NB4 (cell line): ENCODE measurements around the gene PDE3A.

Source experiments
- DNase-seq: peaks from one replicate; pipeline ENCODE4 v3.0.0; 2010; ENCODE audit warnings: low read depth
- H3K4me3 ChIP-seq: one replicate; pipeline ENCODE4 v1.5.1; 2011; ENCODE audit warnings: mild to moderate bottlenecking, low read depth, low read length, moderate library complexity
- CTCF ChIP-seq: IDR thresholded peaks from one replicate; pipeline ENCODE4 v1.5.1; 2012; ENCODE audit warnings: low read depth, low read length
- MAX ChIP-seq: IDR thresholded peaks from 2 replicates; pipeline ENCODE4 v1.6.1; 2011; ENCODE audit warnings: low read depth, low read length
- MYC ChIP-seq: IDR thresholded peaks from 2 replicates; pipeline ENCODE4 v1.6.1; 2011; ENCODE audit warnings: low read depth, low read length
- POLR2A ChIP-seq: IDR thresholded peaks from 2 replicates; pipeline ENCODE4 v1.6.1; 2011; ENCODE audit warnings: mild to moderate bottlenecking; ENCODE audit not compliant: insufficient read length; ENCODE audit errors: extremely low read depth

The PDE3A gene

GRCh38 chr12:20453756-20454310, 85.5 kb downstream of the PDE3A start:
- H3K4me3 ChIP-seq: no peak overlapping the region
- DNase-seq: no peak
- TF ChIP-seq MYC: no peak
- TF ChIP-seq CTCF: no peak
- no peak for TF ChIP-seq POLR2A
- no peak for TF ChIP-seq MAX

DNA sequence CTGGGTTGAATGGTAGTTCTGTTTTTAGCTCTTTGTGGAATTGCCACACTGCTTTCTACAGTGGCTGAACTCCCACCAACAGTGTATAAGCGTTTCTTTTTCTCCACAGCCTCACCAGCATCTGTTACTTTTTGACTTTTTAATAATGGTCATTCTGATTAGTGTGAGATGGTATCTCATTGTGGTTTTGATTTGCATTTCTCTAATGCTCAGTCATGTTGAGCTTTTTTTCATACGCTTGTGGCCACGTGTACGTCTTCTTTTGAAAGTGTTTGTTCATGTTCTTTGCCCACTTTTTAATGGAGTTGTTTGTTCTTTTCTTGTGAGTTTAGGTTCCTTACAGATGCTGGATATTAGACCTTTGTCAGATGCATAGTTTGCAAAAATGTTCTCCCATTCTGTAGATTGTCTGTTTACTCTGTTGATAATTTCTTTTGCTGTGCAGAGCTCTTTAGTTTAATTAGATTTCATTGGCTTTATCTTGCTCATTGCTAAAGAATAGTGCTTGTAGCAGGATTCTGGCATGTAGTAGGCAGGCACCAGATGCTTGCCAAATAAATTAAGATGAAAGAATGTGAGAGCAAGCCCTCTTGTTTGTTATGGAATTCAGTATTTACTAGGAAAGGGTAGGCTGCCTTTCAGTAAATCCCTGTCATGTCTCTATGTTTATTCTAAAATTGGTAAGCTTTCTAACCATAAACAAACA, 86.8 kb downstream of the PDE3A start:
- TF ChIP-seq POLR2A (no peak), CTCF (no peak), MAX (no peak), MYC (no peak)
- DNase-seq: no peak
- no peak overlapping the region for H3K4me3 ChIP-seq

DNA sequence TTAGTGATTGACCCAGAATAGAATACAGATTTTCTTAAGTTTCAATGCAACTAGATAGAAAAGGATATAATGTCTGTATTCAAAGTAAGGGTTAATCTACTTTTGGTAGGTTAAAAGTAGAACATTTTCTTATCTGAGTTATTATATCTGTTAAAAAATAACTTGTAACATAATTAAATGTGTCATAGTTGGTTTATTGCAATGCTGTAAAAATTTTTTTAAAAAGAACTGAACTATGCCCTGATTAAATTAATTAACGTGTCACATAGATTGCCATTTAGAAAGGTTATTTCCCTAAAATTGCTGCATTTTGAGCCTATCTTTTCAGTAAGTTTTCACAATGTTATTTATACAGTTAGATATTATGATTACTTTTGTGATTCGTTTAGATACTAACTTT, 89.2 kb downstream of the PDE3A start:
- no peak overlapping the region for H3K4me3 ChIP-seq
- TF ChIP-seq MYC (no peak), POLR2A (no peak), CTCF (no peak), MAX (no peak)
- no peak for DNase-seq

- no peak for DNase-seq
- TF ChIP-seq MAX: no peak
- TF ChIP-seq CTCF: no peak
- no peak for TF ChIP-seq POLR2A
- no peak for TF ChIP-seq MYC
- H3K4me3 ChIP-seq: no peak overlapping the region
Measured at GRCh38 chr12:20458011-20458410, 89.7 kb downstream of the PDE3A start.

- no peak for TF ChIP-seq POLR2A
- TF ChIP-seq CTCF: no peak
- no peak for TF ChIP-seq MYC
- TF ChIP-seq MAX: no peak
- DNase-seq: no peak
- no peak overlapping the region for H3K4me3 ChIP-seq
Measured at GRCh38 chr12:20459920-20460319, 91.6 kb downstream of the PDE3A start.

- no peak for DNase-seq
- H3K4me3 ChIP-seq: no peak overlapping the region
- no peak for TF ChIP-seq MAX
- TF ChIP-seq POLR2A: no peak
- no peak for TF ChIP-seq MYC
- no peak for TF ChIP-seq CTCF
Measured at GRCh38 chr12:20460956-20461355, 92.6 kb downstream of the PDE3A start.
